NCI-H146 treated with DMSO at 0.1 percent for 48 hours (cell line): ENCODE data around the gene ADAMTSL4.
"Not testable (repeated sequence)": the region's sequence is repeated elsewhere in the genome, so short reads cannot be mapped to it uniquely, and the experiment has no call there.

ENCODE experiments used
- DNase-seq: peaks from one replicate; lab custom pipeline; 2025; ENCODE audit not compliant: unreplicated experiment; lab: John Stamatoyannopoulos, UW

Gene ADAMTSL4

DNA sequence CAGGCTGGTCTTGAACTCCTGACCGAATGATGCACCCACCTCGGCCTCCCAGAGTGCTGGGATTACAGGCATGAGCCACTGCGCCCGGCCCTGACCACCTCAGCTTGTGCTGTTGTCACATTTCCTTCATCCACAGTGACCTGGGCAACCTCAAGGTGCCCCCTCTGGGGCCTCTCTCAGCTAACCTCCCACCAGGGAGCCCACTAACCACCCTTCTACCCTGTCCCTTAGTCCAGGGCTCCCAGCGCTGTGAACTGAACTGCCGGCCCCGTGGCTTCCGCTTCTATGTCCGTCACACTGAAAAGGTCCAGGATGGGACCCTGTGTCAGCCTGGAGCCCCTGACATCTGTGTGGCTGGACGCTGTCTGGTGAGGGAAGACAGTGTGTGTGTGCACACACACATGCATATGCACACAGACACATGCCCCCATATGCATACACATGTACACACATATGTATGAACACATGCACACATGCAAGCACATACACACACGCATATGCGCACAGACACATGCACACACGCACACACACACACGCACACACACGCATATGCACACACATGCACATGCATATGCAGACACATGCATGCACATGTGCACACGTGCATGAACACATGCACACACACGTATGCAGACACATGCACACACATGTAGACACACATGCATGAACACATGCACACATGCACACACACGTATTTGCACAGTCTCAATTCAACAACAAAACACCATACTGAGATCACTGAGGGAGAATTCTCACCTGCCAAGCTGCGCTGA, 6.2 kb downstream of the ADAMTSL4 start:
- DNase-seq, result no peak

DNA sequence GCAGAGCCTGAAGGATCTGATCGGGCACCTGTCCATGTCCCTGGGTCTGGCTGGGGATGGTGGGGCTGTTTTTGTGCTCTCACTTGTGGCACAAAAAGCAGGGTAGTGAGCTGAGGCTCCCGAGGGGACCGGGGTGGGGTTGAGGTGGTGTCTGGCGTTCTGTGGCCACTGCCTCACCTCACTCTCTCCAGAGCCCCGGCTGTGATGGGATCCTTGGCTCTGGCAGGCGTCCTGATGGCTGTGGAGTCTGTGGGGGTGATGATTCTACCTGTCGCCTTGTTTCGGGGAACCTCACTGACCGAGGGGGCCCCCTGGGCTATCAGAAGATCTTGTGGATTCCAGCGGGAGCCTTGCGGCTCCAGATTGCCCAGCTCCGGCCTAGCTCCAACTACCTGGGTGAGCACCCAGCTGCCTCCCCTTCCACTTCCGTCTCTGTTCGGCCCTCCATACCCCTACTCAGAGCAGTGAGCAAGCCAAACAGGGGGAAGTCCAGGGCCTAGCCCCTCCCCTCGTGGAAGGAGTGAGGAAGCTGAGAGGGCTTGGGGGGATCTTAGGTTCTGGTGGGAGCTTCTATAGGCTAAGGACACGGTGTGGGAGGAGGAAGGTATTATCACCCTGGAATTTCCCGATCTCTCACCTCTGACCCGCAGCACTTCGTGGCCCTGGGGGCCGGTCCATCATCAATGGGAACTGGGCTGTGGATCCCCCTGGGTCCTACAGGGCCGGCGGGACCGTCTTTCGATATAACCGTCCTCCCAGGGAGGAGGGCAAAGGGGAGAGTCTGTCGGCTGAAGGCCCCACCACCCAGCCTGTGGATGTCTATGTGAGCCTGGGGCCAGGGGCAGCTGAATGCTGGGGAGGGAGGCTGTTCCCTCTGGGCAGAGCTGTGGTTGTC, 7.0 kb downstream of the ADAMTSL4 start:
- DNase-seq, result no peak

DNA sequence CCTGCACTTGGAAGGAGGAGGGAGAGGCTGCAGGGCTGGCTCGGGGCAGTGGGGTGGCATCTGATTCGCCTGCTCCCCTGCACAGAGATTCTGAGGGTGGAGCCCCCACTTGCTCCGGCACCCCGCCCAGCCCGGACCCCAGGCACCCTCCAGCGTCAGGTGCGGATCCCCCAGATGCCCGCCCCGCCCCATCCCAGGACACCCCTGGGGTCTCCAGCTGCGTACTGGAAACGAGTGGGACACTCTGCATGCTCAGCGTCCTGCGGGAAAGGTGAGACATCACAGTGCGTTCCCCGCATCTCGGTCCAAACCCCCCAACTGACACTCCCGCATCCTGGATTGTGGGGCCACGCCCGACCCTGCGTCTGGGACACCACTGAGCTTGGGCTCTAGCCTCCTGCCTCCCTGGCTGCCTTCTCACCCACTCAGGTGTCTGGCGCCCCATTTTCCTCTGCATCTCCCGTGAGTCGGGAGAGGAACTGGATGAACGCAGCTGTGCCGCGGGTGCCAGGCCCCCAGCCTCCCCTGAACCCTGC, 7.9 kb downstream of the ADAMTSL4 start:
- no peak for DNase-seq

DNA sequence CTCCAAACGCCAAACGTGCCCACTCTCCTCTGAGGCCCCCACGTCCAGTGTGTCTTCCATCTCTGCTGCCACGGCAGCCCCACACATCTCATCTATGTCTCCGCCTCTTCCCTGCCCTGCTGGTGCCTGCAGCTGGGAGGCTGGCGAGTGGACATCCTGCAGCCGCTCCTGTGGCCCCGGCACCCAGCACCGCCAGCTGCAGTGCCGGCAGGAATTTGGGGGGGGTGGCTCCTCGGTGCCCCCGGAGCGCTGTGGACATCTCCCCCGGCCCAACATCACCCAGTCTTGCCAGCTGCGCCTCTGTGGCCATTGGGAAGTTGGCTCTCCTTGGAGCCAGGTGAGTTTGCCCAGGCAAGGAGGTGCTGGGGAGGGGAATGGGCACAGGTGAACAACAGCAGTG, 8.6 kb downstream of the ADAMTSL4 start:
- no peak for DNase-seq

DNA sequence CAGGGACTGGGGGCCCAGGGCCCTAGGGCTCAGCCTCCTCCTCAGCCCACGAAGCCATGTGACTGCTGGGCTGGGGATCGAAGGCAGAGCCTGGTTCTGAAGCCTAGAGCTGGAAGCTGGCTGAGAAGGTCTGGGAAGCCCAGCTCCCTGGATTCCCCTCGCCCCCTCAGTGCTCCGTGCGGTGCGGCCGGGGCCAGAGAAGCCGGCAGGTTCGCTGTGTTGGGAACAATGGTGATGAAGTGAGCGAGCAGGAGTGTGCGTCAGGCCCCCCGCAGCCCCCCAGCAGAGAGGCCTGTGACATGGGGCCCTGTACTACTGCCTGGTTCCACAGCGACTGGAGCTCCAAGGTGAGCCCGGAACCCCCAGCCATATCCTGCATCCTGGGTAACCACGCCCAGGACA, 9.1 kb downstream of the ADAMTSL4 start:
- DNase-seq, result no peak

DNA sequence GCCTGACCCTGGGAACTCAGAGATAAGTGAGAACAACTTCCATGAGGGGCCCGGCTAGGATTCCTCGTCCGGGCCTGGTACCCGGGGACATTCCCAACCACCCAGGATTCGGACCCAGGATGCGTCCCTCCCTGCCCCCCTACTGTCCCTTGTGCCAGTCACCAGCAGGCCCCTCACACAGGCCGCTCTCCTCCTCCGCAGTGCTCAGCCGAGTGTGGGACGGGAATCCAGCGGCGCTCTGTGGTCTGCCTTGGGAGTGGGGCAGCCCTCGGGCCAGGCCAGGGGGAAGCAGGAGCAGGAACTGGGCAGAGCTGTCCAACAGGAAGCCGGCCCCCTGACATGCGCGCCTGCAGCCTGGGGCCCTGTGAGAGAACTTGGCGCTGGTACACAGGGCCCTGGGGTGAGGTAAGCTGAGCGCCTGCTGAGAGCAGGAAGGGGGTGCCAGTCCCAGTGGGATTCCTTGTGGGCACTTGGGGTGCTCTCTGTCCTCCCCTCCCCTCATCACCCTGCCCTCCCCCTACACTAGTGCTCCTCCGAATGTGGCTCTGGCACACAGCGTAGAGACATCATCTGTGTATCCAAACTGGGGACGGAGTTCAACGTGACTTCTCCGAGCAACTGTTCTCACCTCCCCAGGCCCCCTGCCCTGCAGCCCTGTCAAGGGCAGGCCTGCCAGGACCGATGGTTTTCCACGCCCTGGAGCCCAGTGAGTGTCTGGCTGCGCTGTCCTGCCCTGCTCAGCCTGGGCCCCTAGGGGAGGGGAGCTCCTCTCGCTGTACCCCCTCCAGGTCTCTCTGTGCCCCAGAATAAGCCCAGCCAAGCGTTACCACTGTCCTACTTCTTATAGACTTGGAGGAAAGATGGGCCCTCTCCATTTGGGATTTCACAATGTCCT, 9.8 kb downstream of the ADAMTSL4 start:
- DNase-seq, result no peak

DNA sequence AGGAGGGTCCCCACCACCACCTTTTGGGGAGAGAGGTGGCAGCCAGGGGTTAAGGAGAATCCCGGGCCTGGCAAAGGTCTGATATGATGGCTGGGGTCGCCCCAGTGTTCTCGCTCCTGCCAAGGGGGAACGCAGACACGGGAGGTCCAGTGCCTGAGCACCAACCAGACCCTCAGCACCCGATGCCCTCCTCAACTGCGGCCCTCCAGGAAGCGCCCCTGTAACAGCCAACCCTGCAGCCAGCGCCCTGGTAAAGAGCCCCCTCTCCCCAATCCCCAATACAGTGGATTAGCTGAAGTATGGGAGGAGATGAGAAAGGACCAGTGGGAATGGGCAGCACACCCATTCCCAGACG, 10.4 kb downstream of the ADAMTSL4 start:
- DNase-seq, result no peak

DNA sequence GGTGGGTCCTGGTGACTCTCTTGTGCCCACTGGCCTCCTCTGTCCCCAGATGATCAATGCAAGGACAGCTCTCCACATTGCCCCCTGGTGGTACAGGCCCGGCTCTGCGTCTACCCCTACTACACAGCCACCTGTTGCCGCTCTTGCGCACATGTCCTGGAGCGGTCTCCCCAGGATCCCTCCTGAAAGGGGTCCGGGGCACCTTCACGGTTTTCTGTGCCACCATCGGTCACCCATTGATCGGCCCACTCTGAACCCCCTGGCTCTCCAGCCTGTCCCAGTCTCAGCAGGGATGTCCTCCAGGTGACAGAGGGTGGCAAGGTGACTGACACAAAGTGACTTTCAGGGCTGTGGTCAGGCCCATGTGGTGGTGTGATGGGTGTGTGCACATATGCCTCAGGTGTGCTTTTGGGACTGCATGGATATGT, 10.8 kb downstream of the ADAMTSL4 start:
- DNase-seq, result peak; percentile 39

DNA sequence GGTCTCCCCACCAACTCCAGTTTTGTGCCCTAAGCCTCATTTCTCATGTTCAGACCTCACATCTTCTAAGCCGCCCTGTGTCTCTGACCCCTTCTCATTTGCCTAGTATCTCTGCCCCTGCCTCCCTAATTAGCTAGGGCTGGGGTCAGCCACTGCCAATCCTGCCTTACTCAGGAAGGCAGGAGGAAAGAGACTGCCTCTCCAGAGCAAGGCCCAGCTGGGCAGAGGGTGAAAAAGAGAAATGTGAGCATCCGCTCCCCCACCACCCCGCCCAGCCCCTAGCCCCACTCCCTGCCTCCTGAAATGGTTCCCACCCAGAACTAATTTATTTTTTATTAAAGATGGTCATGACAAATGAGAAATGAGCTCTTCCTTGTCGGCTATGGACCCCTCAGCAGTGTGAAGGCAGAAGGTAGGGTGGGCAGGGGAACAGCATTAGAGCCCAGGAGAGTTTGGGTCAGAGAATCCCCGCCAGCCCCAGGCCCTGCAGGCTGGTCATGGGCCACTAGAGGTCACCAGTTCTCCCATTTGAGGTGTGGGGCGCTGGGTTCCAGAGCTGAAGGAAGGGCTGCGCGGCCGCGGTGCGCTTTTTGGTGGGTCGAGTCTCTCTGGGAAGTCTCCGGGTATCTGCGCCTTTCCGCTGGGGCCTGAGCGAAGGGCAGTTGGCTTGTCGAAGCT, 11.5 kb downstream of the ADAMTSL4 start:
- peak; percentile 75 for DNase-seq

DNA sequence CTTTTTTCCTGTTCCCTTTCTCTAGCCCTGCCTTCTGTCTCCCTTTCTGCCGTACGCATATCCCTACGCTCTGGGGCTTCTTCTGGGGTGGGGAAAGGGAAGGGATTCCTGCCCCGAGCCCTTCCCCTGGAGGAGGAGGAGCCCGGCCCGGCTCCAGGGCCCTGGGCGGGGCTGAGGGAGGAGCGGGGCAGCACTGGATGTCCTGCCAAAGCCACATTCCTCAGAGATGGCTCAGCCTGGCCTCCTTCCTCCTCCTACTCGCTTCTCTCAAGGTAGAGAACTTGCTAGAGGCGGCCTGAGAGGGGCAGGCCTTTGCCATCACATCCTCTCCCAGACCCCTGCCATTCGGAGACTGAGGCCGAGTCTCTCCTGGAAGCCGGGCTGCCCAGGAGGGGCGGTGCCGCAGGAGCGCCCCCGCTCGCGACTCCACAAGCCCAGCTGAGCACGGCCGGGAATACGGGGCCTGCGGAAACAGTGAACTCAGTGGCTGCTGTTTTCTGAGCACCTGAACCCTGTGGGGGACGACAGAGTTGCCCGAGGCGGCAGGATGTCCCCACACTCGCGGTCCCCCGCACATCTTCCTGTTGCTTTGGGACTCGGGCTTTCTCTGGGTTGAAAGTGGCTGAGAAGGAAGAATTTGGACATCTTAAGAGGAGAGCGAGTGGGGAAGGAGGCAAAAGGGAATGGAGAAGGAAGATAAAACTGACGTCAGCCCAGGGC, 12.2 kb downstream of the ADAMTSL4 start:
- DNase-seq, result peak; percentile 41

DNA sequence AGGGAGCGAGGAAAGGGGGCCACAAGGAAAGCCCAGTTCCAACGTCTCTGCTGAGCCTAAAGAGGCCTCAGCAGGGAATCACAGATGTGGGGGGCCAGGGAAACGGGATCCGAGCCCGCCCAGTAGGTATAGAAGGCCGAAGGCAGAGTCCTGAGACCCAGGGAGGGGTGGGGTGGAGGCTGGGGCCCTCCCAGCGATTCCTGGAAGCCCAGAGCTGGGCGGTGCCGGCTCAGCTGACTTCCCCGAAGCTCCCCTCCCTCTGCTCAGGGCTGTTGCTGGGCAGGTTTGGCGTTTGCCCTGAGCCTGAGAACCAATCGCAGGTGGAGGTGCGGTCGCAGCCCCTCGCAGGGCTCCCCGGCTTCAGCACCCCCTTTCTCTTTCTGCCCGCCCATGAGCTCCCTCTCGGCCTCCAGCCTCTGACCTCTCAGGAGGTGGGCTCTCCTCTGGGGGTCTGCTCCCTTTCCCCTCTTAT, 12.8 kb downstream of the ADAMTSL4 start:
- peak; percentile 63 for DNase-seq

DNA sequence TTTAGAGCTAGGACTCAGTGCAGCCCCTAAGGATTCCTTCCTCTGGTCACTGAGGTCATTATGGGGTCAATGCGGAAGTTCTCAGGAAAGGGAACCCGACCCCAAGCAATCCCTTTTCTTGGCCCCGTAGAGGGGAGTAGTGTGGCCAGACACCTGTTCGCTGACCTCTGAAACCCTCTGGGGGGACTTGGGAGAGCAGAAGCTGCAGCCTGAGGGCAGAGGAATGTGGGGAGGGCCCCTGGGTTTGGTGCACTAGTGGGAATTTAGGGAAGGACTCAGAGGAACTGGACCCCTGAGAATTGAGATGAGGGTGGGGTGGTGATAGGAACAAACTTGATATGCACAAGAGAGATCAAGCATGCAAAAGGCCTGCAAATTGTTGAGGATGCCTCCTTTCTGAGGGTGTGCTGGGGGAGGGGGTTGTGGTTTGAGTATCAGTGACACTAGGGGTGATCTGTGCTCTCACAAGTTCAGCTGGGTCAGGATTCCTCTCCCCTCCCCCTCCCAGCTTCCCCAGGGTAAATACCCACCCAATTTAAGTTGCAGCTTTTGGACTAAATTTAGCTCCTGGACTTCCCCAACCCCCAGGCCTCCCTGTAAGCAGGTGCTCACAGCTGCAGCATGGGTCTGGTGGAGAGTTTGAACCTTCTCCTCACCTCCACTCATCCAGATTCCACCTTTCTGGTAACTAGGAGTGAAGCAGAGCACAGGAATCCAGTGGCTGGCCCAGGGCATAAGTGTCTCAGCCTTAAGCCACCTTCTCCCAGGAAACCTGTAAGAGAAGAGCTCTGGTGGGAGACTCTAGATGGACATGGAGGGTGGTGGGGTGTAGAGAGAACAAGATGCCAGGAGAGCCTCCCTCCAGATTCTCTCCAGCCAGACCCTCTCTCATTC, 13.5 kb downstream of the ADAMTSL4 start:
- DNase-seq, result no peak

DNA sequence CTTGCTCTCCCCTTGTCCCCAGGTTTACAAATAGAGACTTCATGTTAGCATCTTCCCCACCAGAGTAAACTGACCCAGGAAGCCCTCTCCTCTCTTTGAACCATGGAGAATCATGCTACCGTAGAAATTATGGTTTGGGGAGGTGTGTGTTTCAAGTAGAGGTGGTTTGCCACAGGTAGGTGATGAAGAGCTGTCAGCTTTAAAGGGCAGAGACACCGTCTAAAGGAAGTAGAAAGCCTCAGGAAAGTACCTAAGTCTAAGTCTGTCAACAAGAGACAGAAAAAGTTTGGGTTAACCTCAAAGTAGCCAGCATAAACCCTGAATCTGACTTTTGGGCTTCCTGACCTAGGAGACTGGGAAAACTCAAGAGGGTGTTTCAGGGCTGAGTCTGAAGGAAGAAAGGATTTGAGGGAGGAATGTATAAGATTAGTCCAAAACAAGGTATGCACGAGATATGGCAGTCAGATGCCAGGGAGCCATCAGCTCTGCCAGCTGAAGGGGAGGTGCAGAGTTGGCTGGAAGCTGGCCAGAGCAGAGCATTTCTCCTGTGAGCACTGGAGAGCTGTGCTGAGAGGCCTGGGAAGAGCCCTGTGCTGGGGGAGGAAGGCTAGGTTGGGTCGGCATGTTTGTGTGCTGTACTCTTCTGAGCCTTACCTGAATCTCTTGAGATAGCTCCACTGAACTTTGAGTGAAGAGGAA, 14.3 kb downstream of the ADAMTSL4 start:
- no peak for DNase-seq

DNA sequence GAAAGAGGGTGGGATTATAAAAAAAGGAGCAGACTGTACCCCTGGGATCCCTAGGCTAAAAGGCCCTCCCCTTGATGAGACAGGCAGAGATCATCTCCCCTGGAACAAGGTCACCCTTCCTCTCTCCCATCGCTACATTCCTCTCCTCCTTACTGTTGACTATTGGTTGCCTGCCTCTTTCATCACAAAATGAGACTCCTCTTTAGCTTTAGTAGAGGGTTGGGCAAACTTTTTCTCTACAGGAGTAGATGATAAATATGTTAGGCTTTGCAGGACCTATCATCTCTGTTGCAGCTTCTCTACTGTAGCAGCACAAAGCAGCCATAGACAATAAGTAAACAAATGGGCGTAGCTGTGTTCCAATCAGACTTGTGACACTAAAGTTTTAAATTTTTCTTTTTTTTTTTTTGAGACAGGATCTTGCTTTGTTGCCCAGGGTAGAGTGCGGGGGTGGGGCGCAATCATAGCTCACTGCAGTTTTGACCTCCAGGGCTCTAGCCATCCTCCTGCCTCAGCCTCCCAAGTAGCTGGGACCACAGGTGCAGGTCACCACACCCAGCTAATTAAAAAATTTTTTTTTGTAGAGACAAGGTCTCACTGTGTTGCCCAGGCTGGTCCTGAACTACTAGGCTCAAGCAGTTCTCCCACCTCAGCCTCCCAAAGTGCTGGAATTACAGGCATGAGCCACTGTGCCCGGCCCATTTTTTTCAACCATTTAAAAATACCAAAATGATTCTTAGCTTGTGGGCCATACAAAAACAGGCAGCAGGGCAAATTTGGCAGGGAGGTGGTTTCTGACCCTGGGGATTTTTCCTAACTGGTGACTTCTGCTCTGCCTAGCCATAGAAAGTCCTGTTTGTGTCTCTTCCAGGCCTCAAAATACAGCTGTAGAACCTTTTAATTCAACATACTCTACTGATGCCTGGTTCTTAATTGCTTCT, 15.1 kb downstream of the ADAMTSL4 start:
- no peak for DNase-seq

DNA sequence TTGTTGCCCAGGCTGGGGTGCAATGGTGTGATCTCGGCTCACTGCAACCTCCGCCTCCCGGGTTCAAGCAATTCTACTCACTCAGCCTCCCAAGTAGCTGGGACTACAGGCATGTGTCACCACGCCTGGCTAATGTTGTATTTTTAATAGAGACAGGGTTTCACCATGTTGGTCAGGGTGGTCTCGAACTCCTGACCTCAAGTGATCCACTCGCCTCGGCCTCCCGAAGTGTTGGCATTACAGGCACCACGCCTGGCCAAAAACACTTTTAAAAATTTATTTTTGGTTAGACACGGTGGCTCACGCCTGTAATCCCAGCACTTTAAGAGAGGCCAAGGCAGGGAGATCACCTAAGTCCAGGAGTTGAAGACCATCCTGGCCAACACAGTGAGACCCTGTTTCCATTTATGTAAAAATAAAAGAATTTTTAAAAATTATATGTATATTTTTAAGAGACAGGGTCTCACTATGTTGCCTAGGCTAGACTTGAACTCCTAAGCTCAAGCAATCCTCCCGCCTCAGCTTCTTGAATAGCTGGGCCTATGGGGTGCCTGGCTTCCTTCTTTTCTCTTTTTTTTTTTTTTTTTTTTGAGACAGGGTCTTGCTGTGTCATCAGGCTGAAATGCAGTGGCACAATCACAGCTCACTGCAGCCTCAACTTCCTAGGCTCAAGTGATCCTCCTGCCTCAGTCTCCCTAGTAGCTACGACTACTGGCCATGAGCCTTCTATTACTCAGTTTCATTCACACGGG, 16.2 kb downstream of the ADAMTSL4 start:
- not testable (repeated sequence) for DNase-seq
